HEK293T (cell line): ENCODE data around the gene GPR63.

ENCODE experiments used
- BHLHE40 ChIP-seq: fragments of 450-650 bp; IDR thresholded peaks from 2 replicates; pipeline ENCODE4 v1.6.1; 2016; ENCODE audit warnings: mild to moderate bottlenecking, moderate library complexity, borderline replicate concordance
- ELF4 ChIP-seq: fragments of 450-650 bp; IDR thresholded peaks from 2 replicates; pipeline ENCODE4 v1.6.1; 2017; ENCODE audit warnings: antibody characterized with exemption
- FOXA1 ChIP-seq: fragments of 450-650 bp; IDR thresholded peaks from 2 replicates; pipeline ENCODE4 v1.6.1; 2016; ENCODE audit warnings: mild to moderate bottlenecking
- FOXM1 ChIP-seq: fragments of 450-650 bp; IDR thresholded peaks from 2 replicates; pipeline ENCODE4 v1.6.1; 2017; ENCODE audit warnings: mild to moderate bottlenecking, borderline replicate concordance
- SP1 ChIP-seq: fragments of 450-650 bp; IDR thresholded peaks from 2 replicates; pipeline ENCODE4 v1.6.1; 2017
- SUZ12 ChIP-seq: fragments of 450-650 bp; IDR thresholded peaks from 2 replicates; pipeline ENCODE4 v1.6.1; 2016; ENCODE audit warnings: mild to moderate bottlenecking
- ZNF384 ChIP-seq: fragments of 450-650 bp; IDR thresholded peaks from 2 replicates; pipeline ENCODE4 v1.6.1; 2016

DNA sequence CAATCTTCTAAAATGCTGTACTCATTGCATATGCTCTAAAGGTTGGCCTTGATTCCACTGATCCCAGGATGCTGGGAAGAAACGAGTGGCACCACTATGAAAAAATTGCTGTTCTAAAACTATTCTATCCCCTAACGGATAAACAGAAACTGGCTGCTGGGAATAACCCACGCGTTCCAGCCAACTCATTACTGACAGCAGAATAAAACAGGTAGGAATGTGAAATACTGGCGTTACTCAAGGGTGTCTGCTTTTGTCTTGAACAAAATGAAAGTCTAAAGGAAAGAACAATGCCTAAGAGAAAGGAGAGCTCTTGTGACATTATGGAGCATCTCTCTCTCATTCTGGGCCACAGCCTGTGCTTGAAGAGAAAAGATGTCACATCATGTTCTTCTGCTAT is 26.1 kb downstream of the GPR63 start:
- TF ChIP-seq ELF4 (no peak), ZNF384 (no peak), FOXA1 (no peak), SUZ12 (no peak), BHLHE40 (no peak), FOXM1 (no peak), SP1 (no peak)
